HepG2 (cell line): ENCODE data around the gene HSF4. TPM values are rescaled to one million over a fixed set of nuclear protein-coding genes. Genes with fewer than 3 reads are reported as not detected.
A peak's percentile ranks its signal among the peaks of the same experiment; 100 is the strongest.

Experiments used
- GTF2F1 ChIP-seq: fragments of 150-350 bp; IDR thresholded peaks from 2 replicates; pipeline ENCODE4 v1.6.1; 2014; ENCODE audit warnings: low read length
- HHEX ChIP-seq: IDR thresholded peaks from 2 replicates; pipeline ENCODE4 v1.6.1; 2016; ENCODE audit warnings: control low read depth
- HNRNPK ChIP-seq: fragments of 200-400 bp; formaldehyde crosslinking; IDR thresholded peaks from 2 replicates; pipeline ENCODE4 v1.6.1; 2018; ENCODE audit warnings: low read length, low read depth, moderate library complexity, mild to moderate bottlenecking; ENCODE audit not compliant: poor library complexity, severe bottlenecking
- KLF6 ChIP-seq: IDR thresholded peaks from 2 replicates; pipeline ENCODE4 v1.8.0; 2016; ENCODE audit warnings: missing biosample characterization, missing genetic modification reagents
- MAFG ChIP-seq: sonication (generic); formaldehyde crosslinking; IDR thresholded peaks from 2 replicates; pipeline ENCODE4 v1.5.1; 2020; ENCODE audit warnings: mild to moderate bottlenecking, missing genetic modification reagents
- PCBP1 ChIP-seq: fragments of 200-400 bp; formaldehyde crosslinking; IDR thresholded peaks from 2 replicates; pipeline ENCODE4 v1.6.1; 2017; ENCODE audit warnings: mild to moderate bottlenecking, low read depth, low read length, borderline replicate concordance
- SALL1 ChIP-seq: sonication (generic); formaldehyde crosslinking; IDR thresholded peaks from 2 replicates; pipeline ENCODE4 v1.8.0; 2022; ENCODE audit warnings: mild to moderate bottlenecking, missing genetic modification reagents
- YEATS4 ChIP-seq: sonication (generic); formaldehyde crosslinking; IDR thresholded peaks from 2 replicates; pipeline ENCODE4 v1.4.0; 2020; ENCODE audit warnings: missing genetic modification reagents, borderline replicate concordance
- ZNF605 ChIP-seq: sonication (generic); formaldehyde crosslinking; IDR thresholded peaks from 2 replicates; pipeline ENCODE4 v1.8.0; 2022; ENCODE audit warnings: mild to moderate bottlenecking, missing genetic modification reagents
- ZZZ3 ChIP-seq: sonication (generic); formaldehyde crosslinking; IDR thresholded peaks from 2 replicates; pipeline ENCODE4 v1.4.0; 2020; ENCODE audit warnings: missing genetic modification reagents, mild to moderate bottlenecking, borderline replicate concordance
- polyA plus RNA-seq, 8 experiments: library from polyadenylated mRNA; depleted of rRNA in 3 of 8; stranded (reverse) in 7 of 8; unstranded in 1 of 8; fragments of >200 nt; fragmentation: Illumina TruSeq in 4 of 8; extraction: Trizol in 4 of 8; gene quantifications; 2 replicates each; pipeline versions ENCODE4 v1.2.1 to v1.2.3, GENCODE V29; 2011 to 2016; ENCODE audit warnings: low read depth in 4 of 8, missing spikeins in 1 of 8, mixed read lengths in 1 of 8; ENCODE audit not compliant: insufficient read depth in 1 of 8
- total RNA-seq, 5 experiments: library from RNA; depleted of rRNA; stranded (reverse); fragments of >200 nt; fragmentation: Illumina TruSeq; extraction: Trizol; gene quantifications; 2 replicates each; pipeline ENCODE4 v1.2.3, GENCODE V29; 2016; ENCODE audit warnings: low read depth in 1 of 5
- TF ChIP-seq, protein P1 (sequence below), 2 experiments: sonication (generic) in 1 of 2; formaldehyde crosslinking in 1 of 2; IDR thresholded peaks; 2 replicates each; pipeline versions ENCODE4 v1.4.0 to v1.6.1; 2018 to 2020; ENCODE audit warnings: missing genetic modification reagents in 2 of 2, borderline replicate concordance in 1 of 2, low read depth in 1 of 2, mild to moderate bottlenecking in 1 of 2, missing biosample characterization in 1 of 2
- TF ChIP-seq, protein P2 (sequence below): sonication (generic); formaldehyde crosslinking; IDR thresholded peaks from 2 replicates; pipeline ENCODE4; 2020; ENCODE audit warnings: missing genetic modification reagents, mild to moderate bottlenecking, borderline replicate concordance
- TF ChIP-seq, protein P3 (sequence below): sonication (generic); formaldehyde crosslinking; IDR thresholded peaks from 2 replicates; pipeline ENCODE4 v1.4.0; 2020; ENCODE audit warnings: missing genetic modification reagents

HSF4 gene
- total and polyA plus RNA-seq, 2 of the 13 experiments (the other 11 are each of a cell fraction or from before 2014, with no cell fraction given), result 3.5 to 16.9 TPM

DNA sequence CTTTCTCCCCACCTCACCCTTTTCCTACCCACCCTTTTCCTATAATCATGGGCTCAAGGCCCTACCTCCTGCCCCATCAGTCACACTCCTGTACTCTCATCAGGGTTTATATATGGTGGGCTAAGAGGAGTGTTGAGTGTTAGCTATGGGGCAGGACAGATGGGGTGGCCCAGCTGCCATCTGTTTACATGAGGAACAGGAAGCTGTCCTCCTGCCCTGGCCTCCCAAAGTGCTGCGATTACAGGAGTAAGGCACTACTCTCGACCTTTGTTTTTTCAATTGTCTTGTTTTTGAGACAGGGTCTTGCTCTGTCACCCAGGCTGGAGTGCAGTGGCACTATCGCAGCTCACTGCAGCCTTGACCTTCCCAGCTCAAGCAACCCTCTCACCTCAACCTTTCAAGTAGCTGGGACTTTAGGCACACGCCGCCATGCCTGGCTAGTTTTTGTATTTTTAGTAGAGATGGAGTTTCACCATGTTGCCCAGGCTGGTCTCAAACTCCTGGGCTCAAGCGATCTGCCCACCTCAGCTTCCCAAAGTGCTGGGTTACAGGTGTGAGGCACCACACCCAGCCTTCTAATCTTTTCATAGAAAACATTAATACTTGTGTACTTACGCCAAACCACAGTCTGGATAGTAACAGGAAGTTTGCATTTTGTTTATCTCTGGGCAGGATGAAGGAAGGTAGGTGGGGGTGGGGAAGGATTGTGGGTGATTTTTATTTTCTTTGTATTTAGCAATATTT is 6.5 kb upstream of the HSF4 start (continued):
- TF ChIP-seq HHEX, result no peak
- TF ChIP-seq PCBP1, result no peak
- peak; percentile 26; the same call in 1 of the 2 replicates for TF ChIP-seq SALL1
- TF ChIP-seq YEATS4 (CRISPR knock-in tag), result no peak
- TF ChIP-seq, protein P1, sequence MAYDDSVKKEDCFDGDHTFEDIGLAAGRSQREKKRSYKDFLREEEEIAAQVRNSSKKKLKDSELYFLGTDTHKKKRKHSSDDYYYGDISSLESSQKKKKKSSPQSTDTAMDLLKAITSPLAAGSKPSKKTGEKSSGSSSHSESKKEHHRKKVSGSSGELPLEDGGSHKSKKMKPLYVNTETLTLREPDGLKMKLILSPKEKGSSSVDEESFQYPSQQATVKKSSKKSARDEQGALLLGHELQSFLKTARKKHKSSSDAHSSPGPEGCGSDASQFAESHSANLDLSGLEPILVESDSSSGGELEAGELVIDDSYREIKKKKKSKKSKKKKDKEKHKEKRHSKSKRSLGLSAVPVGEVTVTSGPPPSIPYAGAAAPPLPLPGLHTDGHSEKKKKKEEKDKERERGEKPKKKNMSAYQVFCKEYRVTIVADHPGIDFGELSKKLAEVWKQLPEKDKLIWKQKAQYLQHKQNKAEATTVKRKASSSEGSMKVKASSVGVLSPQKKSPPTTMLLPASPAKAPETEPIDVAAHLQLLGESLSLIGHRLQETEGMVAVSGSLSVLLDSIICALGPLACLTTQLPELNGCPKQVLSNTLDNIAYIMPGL (CRISPR knock-in tag; IDR thresholded peaks at IDR 0.05; ENCODE audit: borderline replicate concordance in 1 of 2, low read depth in 1 of 2), result no peak
- no peak for TF ChIP-seq KLF6 (CRISPR knock-in tag)
- TF ChIP-seq GTF2F1, result no peak
- peak; percentile 47 for TF ChIP-seq HNRNPK
- TF ChIP-seq ZZZ3 (CRISPR knock-in tag), result no peak
- no peak for TF ChIP-seq MAFG
- TF ChIP-seq, protein P2, sequence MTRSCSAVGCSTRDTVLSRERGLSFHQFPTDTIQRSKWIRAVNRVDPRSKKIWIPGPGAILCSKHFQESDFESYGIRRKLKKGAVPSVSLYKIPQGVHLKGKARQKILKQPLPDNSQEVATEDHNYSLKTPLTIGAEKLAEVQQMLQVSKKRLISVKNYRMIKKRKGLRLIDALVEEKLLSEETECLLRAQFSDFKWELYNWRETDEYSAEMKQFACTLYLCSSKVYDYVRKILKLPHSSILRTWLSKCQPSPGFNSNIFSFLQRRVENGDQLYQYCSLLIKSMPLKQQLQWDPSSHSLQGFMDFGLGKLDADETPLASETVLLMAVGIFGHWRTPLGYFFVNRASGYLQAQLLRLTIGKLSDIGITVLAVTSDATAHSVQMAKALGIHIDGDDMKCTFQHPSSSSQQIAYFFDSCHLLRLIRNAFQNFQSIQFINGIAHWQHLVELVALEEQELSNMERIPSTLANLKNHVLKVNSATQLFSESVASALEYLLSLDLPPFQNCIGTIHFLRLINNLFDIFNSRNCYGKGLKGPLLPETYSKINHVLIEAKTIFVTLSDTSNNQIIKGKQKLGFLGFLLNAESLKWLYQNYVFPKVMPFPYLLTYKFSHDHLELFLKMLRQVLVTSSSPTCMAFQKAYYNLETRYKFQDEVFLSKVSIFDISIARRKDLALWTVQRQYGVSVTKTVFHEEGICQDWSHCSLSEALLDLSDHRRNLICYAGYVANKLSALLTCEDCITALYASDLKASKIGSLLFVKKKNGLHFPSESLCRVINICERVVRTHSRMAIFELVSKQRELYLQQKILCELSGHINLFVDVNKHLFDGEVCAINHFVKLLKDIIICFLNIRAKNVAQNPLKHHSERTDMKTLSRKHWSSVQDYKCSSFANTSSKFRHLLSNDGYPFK (CRISPR knock-in tag), result 0 out of 2 replicates have a peak, but pooled peaks have one; percentile 22
- TF ChIP-seq ZNF605 (CRISPR knock-in tag), result no peak
- TF ChIP-seq, protein P3, sequence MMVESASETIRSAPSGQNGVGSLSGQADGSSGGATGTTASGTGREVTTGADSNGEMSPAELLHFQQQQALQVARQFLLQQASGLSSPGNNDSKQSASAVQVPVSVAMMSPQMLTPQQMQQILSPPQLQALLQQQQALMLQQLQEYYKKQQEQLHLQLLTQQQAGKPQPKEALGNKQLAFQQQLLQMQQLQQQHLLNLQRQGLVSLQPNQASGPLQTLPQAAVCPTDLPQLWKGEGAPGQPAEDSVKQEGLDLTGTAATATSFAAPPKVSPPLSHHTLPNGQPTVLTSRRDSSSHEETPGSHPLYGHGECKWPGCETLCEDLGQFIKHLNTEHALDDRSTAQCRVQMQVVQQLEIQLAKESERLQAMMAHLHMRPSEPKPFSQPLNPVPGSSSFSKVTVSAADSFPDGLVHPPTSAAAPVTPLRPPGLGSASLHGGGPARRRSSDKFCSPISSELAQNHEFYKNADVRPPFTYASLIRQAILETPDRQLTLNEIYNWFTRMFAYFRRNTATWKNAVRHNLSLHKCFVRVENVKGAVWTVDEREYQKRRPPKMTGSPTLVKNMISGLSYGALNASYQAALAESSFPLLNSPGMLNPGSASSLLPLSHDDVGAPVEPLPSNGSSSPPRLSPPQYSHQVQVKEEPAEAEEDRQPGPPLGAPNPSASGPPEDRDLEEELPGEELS (CRISPR knock-in tag), result no peak
